B cell (primary cell): ENCODE results near the gene PPP2CA.

Source experiments
- CTCF ChIP-seq: fragments of 200-600 bp; IDR thresholded peaks from one replicate; pipeline ENCODE4 v1.8.0; 2022; ENCODE audit warnings: antibody characterized with exemption, mild to moderate bottlenecking
- EZH2 ChIP-seq: IDR thresholded peaks from 2 replicates; pipeline ENCODE4 v1.6.1; 2012; ENCODE audit warnings: borderline replicate concordance, low read depth, mild to moderate bottlenecking, moderate library complexity, low read length; ENCODE audit not compliant: insufficient read depth, poor library complexity, severe bottlenecking

- TF ChIP-seq CTCF = no peak
- no peak for TF ChIP-seq EZH2
These were observed 36.8 kb downstream of the PPP2CA start for GRCh38 chr5:134189031-134189430.
